HG03064 (cell line): ENCODE measurements around the gene KCNK4.
A peak's percentile ranks its signal among the peaks of the same experiment; 100 is the strongest.

Experiments
- ATAC-seq: cut with Tn5 transposase; IDR thresholded peaks from one replicate; pipeline ENCODE4 v1.9.1; 2021; ENCODE audit warnings: low read depth; ENCODE audit not compliant: unreplicated experiment

Gene KCNK4

DNA sequence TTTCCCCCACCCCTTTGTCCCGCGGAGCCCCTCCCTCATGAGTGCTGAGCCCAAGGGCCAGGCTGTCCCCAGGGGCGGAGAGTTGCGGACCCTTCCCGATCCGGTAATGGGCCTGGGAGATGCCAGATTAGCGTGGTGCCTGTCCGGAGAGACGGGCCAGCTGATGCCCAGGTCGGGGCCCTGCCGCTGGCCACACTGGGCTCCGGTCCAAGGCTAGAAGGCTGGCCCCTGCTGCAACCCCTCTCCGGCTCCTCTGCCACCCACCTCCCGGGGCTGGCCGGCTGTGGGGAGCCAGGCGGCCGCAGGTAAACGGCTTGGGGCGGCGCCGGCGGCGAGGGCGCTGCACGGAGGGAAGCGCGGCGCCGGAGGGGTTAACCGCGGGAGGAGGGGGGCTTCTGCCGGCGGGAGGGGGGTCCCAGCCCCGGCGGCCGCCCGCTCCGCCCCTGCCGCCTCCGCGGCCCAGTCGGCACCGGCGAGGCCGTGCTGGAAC, at the start of gene KCNK4:
TSS of gene KCNK4 (plus strand) at position 41 of the 490 bp plus-strand sequence. CDS start 1,717 bp downstream, outside the sequence.
- ATAC-seq, result no peak

DNA sequence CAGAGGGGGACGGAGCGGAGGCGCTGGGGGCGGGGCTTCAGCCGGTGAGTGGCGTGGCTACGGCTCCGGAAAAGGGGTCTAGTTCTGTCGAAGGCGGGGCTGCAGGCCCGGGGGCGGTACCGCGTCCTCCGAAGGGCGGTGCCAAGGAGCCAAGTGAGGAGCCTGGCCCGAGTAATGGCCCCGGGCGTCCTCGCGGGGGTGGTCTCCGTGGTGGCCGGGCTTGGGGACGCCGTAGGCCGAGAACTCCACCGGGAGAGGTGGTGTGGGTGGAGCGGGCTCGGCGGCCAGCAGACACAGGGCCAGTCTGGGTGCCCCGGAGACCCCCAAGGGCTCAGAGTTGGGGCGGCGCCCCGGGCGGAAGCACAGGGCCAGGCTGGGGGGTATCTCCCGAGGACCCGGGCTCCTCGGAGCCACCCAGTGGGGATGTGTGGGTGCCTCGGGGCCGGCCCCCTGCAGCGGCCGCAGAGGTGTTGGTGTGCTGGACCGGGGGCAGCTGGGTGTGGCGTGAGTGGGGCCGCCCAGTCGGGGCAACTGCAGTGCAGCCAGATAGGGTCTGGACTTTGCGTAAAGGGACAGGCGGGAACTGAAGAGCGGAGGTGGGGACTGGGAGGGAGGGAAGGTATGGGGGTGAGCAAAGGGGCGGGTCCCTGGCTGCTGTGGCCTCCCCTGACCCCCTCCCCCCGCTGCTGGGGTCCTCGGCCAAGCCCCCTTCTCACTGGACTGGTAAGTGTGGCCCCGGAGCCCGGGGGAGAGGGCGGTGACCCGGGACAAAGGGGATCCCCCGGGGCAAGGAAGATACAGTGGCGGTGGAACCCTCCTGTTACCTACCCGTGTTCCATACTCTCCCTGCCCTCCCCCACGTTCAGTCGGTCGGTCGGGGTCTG, 49.4 kb upstream of the KCNK4 start:
- peak; percentile 52 for ATAC-seq

DNA sequence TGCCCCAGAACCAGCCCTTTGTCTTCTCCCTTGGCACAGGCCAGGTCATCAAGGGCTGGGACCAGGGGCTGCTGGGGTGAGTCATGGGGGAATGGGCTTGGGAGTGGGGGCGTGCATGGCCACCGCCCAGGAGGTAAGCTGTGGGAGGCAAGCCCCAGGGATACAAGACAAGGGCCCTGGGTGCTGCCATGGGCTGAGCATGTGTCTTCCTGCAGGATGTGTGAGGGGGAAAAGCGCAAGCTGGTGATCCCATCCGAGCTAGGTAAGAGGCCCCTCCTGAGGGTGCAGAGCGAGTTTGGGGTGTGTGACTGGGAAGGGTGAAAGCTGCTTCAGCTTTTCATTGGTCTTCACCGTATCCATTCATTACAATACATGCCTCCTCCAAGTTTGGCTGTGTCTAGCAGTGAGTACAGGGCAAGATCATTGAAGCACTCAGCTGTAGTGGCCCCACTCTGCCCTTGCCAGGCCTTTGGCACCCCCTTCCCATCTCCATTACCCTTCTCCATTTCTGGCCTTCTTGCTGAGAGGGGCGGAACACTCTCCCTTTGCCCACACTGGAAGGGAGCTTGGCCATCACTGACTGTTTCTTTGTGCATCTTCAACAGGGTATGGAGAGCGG, 47.8 kb upstream of the KCNK4 start:
- ATAC-seq, result no peak

DNA sequence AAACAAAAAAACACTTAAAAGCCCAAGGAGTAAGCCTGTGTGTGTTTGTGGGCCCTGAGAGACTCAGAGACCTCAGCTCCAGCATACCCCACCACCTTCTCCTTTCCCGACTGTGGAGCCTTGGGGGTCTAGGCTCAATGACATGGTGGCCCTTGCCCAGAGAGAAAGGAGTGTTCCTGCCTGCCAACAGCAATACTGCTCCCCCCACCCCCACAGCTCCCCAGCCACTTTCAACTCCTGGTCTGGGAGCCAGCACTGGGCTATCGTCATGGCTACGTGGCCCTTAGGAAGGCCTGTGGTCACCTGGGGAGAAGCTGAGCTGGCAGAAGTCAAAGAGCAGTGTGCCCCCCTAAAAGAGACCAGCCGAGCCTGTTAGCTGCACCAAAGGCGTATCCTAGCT, 47.0 kb upstream of the KCNK4 start:
- ATAC-seq, result no peak

DNA sequence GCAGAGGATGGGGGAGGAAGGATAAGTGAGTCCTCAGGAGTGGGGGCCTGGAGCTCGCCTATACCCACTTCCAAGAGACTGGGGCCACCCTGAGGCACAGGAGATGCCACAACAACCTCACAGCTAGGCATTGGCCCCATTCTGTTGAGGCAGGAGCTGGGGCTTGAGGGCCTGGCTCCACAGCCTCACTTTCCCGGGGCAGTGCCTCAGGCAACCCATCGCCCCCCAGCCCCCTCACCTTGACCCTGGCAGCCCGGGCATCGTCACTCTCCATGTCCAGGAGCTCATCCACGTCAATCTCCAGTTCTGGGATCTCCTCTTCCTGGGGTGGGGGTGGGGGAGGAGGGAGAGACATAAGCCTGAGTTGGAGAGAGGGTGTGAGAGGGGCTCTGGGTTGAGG, 46.1 kb upstream of the KCNK4 start:
- ATAC-seq, result no peak

DNA sequence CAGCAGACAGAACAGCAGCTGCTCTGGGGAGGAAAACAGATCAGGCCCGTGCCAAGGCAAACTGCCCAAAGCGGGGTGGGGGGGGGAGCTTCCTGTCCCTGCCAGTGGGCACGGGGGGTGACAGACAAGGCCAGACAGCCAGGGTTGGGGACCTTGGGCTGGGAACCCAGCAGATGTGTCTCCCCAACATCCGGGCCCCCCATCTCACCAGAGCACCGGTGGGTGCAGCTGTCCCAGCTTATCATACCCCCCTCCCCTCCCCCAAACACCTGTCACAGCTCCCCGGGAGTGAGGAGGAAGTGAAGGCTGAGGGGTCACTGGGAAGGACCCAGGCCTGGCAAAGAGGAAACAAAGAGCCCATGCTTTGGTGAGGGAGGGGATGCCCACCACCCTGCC, 45.7 kb upstream of the KCNK4 start:
- no peak for ATAC-seq

DNA sequence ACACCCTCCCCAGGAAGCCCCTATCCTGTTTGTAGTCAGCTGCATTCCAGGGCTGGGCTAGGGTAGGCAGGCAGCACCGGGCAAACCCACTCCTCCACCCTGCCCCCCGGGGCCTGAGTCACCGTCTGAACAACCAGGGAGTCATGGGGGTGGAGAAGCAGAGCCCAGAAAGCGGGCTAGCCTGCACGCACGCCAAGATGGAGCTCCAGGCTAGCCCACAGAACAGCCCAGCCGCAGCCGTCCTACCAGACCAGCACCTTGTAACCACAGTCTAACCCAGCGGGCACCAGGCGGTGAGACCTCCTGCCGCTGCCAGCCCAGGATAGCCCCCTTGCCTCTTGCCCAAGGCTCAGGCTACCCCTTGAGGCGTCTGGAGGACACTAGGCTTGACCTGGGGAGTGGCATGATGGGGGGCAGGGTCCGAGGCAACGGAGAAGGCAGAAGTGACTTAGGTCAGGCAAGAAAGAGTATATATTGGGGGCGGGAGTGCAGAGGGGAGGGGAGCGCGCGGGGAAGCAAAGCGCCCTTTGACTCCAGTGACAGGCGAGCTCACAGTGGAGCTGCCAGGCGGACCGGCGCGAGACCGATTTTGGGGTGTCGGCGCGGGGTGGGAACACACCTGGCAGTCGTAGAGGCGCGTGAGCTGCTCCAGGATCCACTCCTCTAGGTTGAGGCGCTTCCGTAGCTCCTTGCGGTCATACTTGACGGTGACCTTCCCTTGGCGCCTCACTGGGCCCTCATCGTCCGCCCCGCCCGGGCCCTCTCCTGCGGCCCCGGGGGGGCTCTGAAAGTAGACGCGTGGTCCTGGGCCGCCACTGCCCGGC, 45.1 kb upstream of the KCNK4 start:
- ATAC-seq, result no peak

DNA sequence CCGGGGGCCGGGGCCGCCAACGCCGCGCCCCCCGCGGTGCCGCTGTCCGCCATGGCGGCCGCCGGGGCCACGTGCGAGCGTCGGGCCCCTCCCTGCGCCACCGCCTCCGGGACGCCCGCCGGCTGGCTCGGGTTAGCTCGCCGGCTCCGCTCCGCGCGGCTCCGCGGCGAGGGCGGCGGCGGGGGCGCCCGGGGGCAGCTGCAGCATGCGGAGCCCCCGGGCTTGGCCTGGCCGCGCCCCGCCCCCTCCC, 44.6 kb upstream of the KCNK4 start:
- ATAC-seq, result peak; percentile 15

DNA sequence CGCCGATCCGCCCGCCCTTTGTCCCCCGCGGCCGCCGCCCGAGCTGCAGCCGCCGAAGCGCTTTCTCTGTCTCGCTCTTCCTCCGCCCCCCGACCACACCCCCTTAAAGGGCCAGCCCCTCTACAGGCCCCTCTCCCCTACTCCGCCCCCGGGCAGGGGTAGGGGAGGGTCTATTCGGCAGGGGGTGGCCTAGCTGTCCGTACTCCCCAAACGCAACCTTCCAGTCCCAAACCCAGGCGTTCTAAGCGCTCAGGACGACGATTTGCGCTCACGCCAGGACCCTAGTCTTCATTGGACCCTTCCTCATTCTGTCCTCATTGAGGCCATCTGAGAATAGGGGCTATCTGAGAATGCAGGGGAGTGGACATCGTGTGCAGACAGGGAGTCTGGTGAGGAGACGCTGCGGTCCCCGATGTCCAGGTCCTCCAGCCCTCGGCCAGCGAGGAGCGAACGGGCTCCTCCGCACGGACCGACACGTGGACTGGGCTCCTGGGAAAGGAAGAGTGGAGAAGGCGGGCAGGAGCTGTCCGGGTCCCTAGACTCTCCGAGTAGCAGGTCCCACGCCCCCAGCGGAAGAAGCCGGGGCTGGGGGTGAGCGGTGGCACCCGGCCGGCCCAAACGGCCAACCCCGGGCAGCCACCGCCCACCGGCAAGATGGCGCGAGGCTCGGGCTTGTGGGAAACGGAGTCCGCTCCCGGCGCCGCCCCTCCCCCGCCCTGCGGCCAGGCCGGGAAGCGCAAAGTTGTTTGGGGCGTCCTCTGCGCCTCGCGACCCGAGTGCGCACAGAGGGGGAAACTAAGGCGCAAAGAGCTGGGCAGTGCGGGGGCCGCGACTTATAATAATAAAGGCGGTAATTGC, 44.0 kb upstream of the KCNK4 start, which contains the start of gene PPP1R14B:
TSS of gene PPP1R14B (minus strand) at position 73 of the 858 bp plus-strand sequence. CDS start 270 bp downstream, outside the sequence.
- peak; percentile 36 for ATAC-seq

DNA sequence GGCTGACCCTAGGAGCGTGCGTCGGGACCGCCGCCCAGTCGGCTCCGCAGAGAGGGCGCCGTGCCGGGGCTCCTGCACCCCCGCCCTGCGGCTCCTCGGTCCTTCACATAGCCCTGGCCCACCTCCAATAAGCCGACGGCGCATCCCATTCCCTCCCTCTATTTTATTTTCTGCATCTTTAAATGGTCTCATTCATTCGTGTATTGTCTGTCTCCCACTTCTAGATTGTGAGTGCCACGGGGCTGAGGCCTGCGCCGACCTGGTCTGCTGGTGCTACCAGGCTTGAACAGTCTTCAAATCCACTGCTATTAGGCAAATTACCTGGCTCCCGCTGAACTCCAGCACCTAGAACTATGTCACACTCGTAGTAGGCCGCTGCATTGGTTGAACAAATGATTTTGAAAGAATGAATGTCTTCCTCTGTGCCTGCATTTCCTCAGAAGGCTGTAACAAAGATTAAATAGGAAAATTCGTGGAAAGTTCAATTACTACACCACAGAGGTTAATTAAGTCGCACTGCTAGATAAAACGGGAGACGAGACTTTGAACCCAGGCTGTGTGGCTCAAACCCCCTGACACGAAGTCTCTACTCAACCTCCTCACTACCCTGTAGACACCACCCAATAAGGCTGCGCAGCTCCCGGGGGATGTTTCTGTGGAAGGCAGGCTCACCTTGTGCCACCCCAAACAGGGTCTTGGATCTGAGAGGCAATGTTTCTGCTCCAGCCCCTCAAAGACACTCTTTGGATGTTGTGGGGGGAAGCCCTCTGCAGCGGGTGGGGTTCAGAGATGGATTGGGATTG, 43.2 kb upstream of the KCNK4 start:
- no peak for ATAC-seq

DNA sequence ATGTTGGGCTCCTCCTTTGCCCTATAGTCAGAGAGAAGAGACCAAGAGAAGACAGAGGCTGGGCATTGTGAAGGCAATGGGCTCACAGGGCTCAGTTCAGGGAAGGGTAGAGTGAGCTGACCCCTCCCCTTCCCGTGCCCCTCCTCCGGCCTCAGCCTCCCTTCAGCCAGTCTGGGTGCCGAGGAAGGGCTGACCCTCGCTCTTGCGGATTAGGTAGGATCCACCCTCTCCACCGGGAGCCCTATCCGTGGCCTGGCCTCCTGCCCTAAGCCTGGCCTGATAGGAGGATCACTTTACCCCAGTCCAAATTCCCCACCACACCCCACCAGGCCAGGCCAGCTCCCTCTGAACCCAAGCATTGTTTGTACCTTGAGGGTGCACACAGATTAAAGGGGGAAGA, 42.5 kb upstream of the KCNK4 start:
- ATAC-seq, result no peak

DNA sequence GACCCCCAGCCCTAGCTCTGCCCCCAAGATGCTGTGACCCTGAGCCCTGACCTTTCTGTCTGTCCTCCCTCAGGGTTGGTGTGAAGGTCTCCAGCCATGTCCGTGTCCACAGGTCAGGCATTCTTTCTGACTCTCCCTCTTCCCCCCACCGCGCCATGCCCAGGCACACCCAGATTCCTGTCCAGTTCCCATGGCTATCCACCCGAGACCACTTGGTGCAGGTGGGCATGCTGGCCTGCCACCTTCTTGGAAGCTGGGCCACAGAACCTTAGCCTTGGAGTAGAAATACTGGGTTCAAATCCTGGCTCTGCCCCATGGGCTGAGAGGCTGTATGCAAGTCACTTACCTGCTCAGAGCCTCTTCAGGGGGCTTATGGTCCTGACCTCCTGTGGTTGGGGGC, 42.1 kb upstream of the KCNK4 start:
- no peak for ATAC-seq

DNA sequence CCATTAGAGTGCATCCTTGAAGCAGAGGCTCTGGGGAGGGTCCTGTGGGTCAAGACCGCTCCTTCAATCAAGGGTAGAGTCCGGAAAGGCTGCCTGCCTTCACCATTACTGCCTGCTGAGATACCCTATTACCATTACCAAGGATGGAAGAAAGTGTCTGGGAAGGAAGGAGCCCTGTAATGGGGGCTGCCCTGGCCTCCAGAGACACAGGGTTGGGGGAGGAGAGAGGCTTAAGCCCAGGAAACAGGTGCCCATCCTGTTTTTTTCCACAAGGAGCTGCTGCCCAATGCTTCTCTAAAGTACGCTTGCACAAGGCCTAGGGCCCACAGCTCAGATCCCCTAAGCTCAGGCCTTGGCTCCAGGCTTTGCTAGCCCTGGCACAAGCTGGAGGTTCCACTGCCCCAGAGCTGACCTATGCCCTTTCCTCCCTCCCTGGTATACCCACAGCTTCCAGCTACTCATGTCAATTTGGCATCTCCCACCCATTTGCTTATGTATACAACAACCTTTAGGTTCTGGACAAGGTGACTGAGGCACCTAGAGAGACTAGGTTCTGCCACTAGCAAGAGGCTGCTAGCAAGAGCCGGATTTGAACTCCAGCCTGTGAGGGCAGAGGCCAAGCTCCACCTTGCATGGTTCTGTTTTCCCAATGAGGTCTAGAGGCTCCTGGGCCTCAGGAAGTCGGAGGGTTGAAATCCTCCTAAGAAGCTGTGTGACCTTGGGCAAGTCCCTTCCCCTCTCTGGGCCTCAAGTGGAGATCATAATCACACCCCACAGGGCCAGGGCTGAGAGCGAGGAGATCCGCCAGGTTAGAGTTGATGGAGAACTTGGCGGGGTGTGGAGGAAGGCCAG, 41.3 kb upstream of the KCNK4 start:
- no peak for ATAC-seq

DNA sequence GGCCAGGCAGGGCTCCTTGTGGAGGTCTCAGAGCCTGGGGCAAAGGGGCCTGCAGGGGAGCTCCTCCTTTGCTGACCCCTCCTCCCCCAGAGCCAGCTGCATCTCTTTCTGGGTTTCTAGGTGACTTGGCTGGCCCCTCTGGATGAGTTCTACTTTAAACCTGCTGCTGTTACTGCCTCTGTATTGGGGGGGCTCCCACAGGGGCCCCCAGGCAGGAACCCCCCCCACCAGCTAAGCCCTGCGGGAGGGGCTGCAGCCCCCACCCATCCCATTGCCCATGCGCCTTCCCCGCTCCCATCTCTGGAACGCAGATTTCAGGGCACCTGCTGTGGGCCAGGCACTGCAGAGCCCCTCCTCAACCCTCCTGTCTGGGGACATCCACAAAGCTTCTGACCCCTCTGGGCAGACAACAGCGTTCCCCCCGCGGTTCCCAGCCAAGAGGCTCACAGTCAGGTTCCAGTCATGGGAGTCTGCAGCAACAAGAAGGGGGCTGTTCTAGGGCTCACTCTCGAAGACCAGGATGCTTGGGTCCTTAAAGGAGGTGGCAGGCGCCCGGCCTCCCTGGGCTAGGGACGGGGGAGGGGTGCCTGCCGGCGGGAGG, 40.6 kb upstream of the KCNK4 start:
- ATAC-seq, result no peak

DNA sequence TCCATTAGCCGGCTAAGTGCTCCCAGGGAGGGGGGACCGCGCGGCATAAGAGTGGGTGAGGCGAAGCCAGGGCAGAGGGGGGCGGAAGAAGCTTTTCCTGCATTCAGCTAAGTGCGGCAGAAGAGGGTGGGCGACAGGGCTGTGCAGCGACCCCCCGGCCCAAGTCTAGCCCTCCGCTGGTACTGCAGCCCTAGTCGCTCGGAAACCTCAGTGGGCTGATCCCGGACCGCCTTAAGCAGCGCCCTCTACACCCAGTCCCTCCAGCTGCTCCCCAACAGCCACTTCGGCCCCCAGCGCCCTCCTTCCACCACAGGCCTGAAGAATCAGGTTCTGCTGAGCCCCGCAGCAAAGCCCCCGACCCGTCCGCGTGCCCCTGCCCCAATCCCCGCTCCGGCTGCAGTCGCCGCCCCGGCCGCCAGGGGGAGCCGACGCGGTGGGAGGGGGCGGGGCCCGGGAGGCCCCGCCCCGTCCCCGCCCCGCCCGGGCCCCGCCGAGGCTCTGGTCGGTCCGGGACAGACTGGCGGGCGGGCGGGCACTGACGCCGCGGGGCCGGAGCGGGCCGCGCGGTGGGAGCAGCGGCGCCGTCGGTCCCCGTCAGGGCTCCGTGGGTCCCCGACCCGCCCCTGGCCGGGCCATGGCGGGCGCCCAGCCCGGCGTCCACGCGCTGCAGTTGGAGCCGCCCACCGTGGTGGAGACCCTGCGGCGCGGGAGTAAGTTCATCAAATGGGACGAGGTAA, 39.9 kb upstream of the KCNK4 start, which contains the start of gene PLCB3:
TSS of gene PLCB3 (plus strand) at position 515 of the 737 bp plus-strand sequence. CDS start at position 635, 120 bp downstream.
- no peak for ATAC-seq

DNA sequence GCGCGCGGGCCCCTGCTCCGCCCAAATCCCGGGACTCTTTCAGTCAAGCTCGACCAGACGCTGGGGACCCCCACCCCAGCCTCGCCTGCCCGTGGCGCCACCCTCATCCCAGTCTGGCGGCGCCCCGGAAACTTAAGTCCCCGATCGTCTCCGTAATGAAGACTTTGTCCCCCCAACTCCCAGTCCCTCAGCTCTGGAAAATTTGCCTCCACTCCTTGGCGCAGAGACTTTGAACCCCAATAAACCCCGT, 39.4 kb upstream of the KCNK4 start:
- no peak for ATAC-seq

DNA sequence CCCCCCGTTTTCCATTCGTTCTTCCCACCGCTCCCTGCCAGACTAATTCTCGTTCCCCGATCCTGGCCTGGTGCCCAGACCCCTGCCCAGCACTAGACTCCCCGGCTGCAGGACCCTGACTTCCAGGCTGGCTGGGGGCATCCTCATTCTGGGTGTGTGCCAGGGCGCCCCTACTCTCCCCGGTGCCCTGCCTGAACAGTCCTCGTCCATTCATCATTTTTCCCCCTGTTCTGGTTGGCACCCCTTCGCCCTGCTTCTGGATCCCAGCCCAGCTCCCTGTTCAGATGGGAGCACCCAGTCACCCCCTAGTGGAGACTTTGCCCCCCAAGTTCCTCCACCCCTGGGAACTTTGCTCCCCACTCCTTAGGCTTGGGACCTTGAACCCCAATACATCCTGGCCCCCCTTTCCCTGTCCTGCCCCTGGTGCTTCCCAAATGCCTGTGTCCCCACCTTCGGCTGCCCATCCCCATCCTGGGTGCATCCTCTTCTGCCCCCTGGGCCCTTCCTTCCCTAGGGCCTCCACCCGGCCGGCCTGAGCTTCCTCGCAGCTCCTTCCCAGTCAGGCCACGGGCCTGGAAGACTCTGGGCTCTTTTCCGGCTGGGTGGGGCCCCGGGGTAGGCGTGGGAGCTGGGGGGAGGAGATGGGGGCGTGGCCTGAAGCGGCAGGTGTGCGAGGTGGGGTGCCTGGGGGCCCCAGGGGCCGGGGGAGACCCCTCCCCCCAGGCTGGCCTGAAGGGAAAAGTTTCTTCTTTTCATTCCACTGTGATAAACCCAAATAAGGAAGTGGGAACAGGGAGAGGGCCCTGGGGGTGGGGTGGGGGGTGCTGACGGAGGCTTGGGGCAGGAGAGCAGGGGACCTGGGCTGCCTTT, 38.9 kb upstream of the KCNK4 start:
- no peak for ATAC-seq
